ENCODE results near the gene C7.
A peak's percentile ranks its signal among the peaks of the same experiment; 100 is the strongest.
"Not testable (repeated sequence)": the region's sequence is repeated elsewhere in the genome, so short reads cannot be mapped to it uniquely, and the experiment has no call there.

Gene C7

GRCh38 chr5:40909264-40909663 lies at the start of gene C7:
Gene C7, plus strand, starts transcription at chr5:40909497. Its CDS starts 114 bp downstream, at chr5:40909611.
- no peak for DNase-seq (ENCODE audit: low read depth in 2 of 3, low spot score in 1 of 3)

DNA sequence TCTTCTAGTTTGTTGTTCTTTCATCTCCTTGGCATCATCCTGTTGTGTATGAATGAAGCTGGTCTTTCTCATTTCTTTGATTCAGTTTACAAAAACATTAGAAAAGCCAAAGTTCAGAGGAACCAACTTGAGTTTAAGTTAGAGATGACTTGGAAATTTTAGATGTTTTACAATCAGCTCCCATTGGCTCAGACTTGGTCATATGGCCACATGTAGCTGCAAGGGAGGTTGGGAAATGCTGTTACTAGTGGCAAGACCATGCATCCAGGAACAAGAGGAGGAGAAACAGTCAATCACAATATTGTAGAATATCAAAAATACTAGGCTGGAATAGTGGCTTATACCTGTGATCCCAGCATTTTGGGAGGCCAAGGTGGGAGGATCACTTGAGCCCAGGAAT lies 48.6 kb upstream of the C7 start:
- DNase-seq (ENCODE audit: low read depth in 2 of 3, low spot score in 1 of 3) = no peak

DNA sequence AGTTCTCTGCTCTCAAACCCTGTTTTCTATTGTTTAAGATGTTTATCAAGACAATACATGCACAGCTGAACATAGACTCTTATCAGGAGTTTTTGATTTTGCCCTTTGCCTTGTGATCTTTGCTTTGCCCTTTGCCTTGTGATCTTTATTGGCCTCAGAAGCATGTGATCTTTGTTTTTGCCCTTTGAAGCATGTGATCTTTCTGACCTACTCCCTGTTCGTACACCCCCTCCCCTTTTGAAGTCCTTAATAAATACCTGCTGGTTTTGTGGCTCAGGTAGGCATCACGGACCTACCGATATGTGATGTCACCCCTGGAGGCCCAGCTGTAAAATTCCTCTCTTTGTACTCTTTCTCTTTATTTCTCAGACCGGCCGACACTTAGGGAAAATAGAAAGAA lies 44.3 kb upstream of the C7 start:
- not testable (repeated sequence) for DNase-seq (ENCODE audit: low read depth in 2 of 3, low spot score in 1 of 3)

- no peak for DNase-seq (ENCODE audit: low read depth in 2 of 3, low spot score in 1 of 3)
These were observed 42.5 kb upstream of the C7 start for GRCh38 chr5:40866844-40867243.

GRCh38 chr5:40869384-40869783 lies 39.9 kb upstream of the C7 start:
- no peak for DNase-seq (ENCODE audit: low read depth in 2 of 3, low spot score in 1 of 3)

GRCh38 chr5:40871177-40871576 lies 38.1 kb upstream of the C7 start:
- DNase-seq (ENCODE audit: low read depth in 2 of 3, low spot score in 1 of 3) = no peak

DNA sequence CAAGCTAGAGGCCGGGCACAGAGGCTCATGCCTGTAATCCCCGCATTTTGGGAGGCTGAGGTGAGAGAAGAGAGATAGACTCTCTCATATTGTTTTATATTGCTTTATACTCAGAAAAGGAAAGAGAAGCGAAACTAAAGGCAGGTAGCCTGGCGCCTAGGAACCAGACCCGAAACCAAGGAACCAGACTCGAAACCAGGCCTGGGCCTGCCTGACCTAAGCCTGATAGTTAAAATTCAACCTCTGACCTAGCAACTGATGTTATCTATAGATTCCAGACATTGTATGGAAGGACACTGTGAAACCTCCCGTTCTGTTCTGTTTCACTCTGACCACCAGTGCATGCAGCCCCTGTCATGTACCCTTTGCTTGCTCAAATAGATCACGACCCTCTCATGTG lies 37.0 kb upstream of the C7 start:
- DNase-seq (ENCODE audit: low read depth in 2 of 3, low spot score in 1 of 3) = not testable (repeated sequence)

DNA sequence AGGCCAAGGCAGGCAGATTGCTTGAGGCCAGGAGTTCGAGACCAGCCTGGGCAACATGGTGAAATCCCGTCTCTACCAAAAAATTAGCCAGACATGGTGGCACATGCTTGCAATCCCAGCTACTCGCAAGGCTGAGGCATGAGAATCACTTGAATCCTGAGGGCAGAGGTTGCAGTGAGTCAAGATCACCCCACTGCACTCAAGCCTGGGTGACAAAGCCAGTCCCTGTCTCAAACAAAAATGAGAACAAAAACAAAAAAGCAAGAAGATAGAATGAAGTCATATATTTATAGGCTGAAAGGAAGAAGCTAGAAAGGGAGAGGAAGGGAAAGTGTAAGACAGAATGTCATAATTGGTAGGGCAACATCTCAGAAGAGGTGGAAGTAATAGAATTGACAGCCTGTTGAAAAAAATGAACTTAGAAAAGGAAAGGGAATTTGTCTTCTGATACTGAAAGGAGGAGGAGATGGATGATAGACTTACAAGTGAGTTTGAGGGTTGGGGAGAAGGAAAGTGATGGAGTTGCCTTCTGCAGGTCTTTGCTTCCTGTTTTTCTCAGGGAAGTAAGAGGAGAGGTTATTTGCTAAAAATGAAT lies 35.9 kb upstream of the C7 start:
- DNase-seq (ENCODE audit: low read depth in 2 of 3, low spot score in 1 of 3) = no peak

DNA sequence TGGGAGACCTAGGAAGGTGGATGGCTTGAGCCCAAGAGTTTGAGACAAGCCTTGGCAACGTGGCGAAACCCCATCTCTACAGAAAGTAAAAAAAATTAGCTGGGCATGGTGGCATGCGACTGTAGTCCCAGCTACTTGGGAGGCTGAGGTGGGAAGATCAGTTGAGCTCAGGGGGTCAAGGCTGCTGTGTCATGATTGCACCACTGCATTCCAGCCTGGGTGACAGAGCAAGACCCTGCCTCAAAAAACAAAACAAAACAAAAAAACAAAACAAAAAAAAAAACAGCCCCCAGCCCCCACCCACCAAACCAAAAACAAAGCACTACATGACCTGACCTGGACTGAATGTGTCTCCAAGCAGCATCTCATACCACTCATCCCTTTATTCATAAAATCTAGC lies 33.3 kb upstream of the C7 start:
- no peak for DNase-seq (ENCODE audit: low read depth in 2 of 3, low spot score in 1 of 3)

DNA sequence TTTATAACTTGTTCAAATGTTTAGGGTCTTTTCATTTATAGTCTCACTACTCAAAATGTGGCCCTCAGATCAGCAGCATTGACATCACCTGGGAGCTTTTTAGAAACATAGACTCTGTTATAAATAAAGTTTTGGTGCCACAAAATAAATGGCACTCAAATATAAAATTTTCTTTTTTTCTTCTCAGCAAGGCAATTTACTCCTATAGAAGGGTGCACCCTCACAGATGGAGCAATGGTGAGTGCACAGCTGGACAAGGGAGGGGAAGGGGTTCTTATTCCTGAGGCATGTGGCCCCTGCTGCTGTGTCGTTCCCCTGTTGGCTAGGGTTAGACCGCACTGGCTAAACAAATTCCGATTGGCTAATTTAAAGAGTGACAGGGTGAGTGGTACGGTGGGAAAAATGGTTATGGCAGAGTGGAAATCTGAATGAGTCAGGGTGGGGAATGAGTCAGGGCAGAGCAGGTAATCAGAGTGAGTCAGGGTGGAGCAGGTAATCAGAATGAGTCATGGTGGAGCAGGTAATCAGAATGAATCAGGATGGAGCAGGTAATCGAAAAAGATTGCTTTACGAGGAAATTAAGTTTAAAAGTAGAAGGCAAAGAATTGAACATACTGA lies 31.8 kb upstream of the C7 start:
- peak in 2 of 3 donors; percentile 2 to 13 for DNase-seq (ENCODE audit: low read depth in 2 of 3, low spot score in 1 of 3)

- no peak for DNase-seq (ENCODE audit: low read depth in 2 of 3, low spot score in 1 of 3)
These were observed 29.9 kb upstream of the C7 start for GRCh38 chr5:40879163-40879942.

DNA sequence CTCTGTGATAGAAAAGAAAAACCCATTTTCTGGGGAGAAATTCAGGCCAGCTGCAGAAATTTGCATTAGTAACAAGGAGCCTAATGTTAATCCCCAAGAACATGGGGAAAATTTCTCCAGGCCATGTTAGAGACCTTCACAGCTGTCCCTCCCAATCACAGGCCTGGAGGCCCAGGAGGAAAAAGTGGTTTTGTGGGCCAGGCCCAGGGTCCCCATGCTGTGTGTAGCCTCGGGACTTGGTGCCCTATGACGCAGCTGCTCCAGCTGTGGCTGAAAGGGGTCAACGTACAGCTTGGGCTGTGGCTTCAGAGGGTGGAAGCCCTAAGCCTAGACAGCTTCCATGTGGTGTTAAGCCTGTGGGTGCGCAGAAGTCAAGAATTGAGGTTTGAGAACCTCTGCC lies 27.0 kb upstream of the C7 start:
- DNase-seq (ENCODE audit: low read depth in 2 of 3, low spot score in 1 of 3) = no peak

- not testable (repeated sequence) for DNase-seq (ENCODE audit: low read depth in 2 of 3, low spot score in 1 of 3)
These were observed 26.2 kb upstream of the C7 start for GRCh38 chr5:40883051-40883450.

DNA sequence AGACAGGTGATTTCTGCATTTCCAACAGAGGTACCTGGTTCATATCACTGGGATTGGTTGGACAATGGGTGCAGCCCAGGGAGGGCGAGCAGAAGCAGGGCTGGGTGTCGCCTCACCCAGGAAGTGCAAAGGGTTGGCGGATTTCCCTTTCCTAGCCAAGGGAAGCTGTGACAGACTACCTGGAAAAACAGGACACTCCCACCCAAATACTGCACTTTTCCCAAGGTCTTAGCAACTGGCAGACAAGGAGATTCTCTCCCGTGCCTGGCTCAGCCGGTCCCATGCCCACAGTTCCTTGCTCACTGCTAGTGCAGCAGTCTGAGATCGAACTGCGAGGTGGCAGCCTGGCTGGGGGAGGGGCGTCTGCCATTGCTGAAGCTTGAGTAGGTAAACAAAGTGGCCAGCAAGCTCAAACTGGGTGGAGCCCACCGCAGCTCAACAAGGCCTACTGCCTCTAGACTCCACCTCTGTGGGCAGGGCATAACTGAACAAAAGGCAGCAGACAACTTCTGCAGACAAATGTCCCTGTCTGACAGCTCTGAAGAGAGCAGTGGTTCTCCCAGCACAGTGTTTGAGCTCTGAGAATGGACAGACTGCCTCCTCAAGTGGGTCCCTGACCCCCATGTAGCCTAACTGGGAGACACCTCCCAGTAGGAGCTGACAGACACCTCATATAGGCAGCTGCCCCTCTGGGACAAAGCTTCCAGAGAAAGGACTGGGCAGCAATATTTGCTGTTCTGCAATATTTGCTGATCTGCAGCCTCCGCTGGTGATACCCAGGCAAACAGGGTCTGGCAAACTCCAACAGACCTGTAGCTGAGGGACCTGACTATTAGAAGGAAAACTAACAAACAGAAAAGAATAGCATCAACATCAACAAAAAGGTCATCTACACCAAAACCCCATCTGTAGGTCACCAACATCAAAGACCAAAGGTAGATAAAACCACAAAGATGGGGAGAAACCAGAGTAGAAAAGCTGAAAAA lies 13.6 kb upstream of the C7 start:
- DNase-seq (ENCODE audit: low read depth in 2 of 3, low spot score in 1 of 3) = not testable (repeated sequence)

- peak in 2 of 3 donors; percentile 15 to 38 for DNase-seq (ENCODE audit: low read depth in 2 of 3, low spot score in 1 of 3)
These were observed 4.9 kb upstream of the C7 start for GRCh38 chr5:40904205-40904993.

DNA sequence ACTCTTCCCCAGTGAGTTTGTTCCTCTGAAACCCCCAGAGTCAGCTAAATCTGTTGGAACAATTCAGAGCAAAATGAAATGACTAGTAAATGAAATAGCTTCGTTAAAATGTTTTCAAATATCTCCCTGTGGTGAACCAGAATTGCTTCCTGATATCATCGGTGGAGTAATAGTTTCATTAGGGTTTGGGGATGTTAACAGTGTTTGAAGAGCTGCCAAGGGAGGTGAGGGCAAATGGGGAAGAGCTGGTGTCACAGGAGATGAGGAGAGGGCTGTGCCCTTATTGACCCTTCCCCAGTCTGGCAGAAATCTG lies 4.3 kb upstream of the C7 start:
- DNase-seq (ENCODE audit: low read depth in 2 of 3, low spot score in 1 of 3) = no peak

- DNase-seq (ENCODE audit: low read depth in 2 of 3, low spot score in 1 of 3) = no peak
These were observed 2.9 kb upstream of the C7 start for GRCh38 chr5:40906351-40906751.

DNA sequence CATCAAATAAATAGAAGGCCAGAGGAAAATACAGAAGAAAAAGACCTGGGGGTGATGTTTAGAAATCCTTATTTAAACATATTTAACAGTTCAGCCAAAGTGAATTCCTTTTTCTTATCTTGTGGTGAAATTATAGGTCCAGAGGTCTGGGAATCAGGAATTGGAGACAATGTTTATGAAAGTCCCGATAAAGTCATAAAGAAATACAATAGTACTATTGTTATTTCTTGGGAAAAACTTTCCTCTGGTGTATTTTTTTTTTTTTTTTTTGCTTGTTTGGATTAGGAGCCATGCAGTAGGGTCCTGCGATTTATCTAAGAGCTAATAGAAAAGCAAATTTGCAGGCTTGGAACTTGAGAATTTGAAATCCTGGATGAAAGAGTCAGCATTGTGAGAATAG lies 426 bp downstream of the C7 start:
- no peak for DNase-seq (ENCODE audit: low read depth in 2 of 3, low spot score in 1 of 3)

DNA sequence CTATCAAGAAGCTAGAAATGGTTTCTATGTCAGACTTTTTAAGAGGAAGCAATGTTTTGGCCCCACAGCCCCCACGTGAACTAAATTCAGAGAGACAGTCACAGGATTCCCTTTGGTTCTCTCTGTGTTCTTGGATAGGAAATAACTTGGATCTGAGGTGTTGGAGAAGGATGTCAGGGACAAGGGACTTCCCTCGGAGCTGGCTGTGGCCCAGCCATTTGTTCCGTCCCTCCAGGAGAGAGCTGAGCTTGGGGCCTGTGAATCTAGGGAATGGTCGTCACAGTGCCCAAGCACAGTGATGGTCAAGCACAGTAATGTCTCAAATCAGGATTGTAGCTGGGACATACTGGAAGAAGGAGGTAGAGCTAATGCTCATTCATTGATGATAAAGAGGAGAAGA lies 2.0 kb downstream of the C7 start:
- DNase-seq (ENCODE audit: low read depth in 2 of 3, low spot score in 1 of 3) = no peak

- no peak for DNase-seq (ENCODE audit: low read depth in 2 of 3, low spot score in 1 of 3)
These were observed 5.5 kb downstream of the C7 start for GRCh38 chr5:40914835-40915234.
